K562 (cell line): ENCODE measurements around the gene MARK3. TPM values are rescaled to one million over a fixed set of nuclear protein-coding genes. Genes with fewer than 3 reads are reported as not detected.

Experiments
- BDP1 ChIP-seq: IDR thresholded peaks from 3 replicates; pipeline ENCODE4 v1.6.1; 2011; ENCODE audit not compliant: insufficient read length, insufficient read depth
- CC2D1A ChIP-seq: fragments of 450-650 bp; IDR thresholded peaks from 2 replicates; pipeline ENCODE4 v1.6.1; 2017; ENCODE audit warnings: mild to moderate bottlenecking
- CHD1 ChIP-seq: fragments of 200-600 bp; sonication (generic); IDR thresholded peaks from one replicate; pipeline ENCODE4 v1.6.1; 2012; ENCODE audit warnings: mild to moderate bottlenecking, moderate library complexity, low read length, inconsistent platforms
- CHD7 ChIP-seq: fragments of 200-600 bp; sonication (generic); IDR thresholded peaks from one replicate; pipeline ENCODE4 v1.6.1; 2012; ENCODE audit warnings: mild to moderate bottlenecking, low read depth, low read length, inconsistent platforms
- ERF ChIP-seq: fragments of 450-650 bp; formaldehyde crosslinking; IDR thresholded peaks from 2 replicates; pipeline ENCODE4 v1.4.0; 2020; ENCODE audit warnings: mild to moderate bottlenecking, mixed read lengths
- ESRRB ChIP-seq: fragments of 250-450 bp; sonication (Bioruptor Pico); IDR thresholded peaks from 2 replicates; pipeline ENCODE4 v1.5.0; 2020; ENCODE audit warnings: mild to moderate bottlenecking, moderate library complexity, borderline replicate concordance
- MCM5 ChIP-seq: fragments of 450-650 bp; IDR thresholded peaks from 2 replicates; pipeline ENCODE4 v1.6.1; 2016; ENCODE audit warnings: low read depth
- NR3C1 ChIP-seq: sonication (generic); formaldehyde crosslinking; IDR thresholded peaks from 2 replicates; pipeline ENCODE4 v1.8.1; 2022; ENCODE audit warnings: missing genetic modification reagents
- SNIP1 ChIP-seq: fragments of 450-650 bp; IDR thresholded peaks from 2 replicates; pipeline ENCODE4 v1.7.1; 2017; ENCODE audit warnings: low read depth, mild to moderate bottlenecking
- ZBTB1 ChIP-seq: sonication (generic); formaldehyde crosslinking; IDR thresholded peaks from 2 replicates; pipeline ENCODE4 v1.8.1; 2023; ENCODE audit warnings: missing genetic modification reagents, low read depth, mild to moderate bottlenecking, borderline replicate concordance
- ZNF592 ChIP-seq: fragments of 450-650 bp; IDR thresholded peaks from 2 replicates; pipeline ENCODE4 v1.6.1; 2017; ENCODE audit warnings: antibody characterized with exemption, mild to moderate bottlenecking
- ZNF778 ChIP-seq: fragments of 450-650 bp; formaldehyde crosslinking; IDR thresholded peaks from 2 replicates; pipeline ENCODE4 v1.4.0; 2020; ENCODE audit warnings: mild to moderate bottlenecking, moderate library complexity
- ZZZ3 ChIP-seq: fragments of 450-650 bp; IDR thresholded peaks from 2 replicates; pipeline ENCODE4 v1.6.1; 2016; ENCODE audit warnings: antibody characterized with exemption, mild to moderate bottlenecking, moderate library complexity
- polyA plus RNA-seq, 8 experiments: library from polyadenylated mRNA; depleted of rRNA in 4 of 8; stranded (reverse) in 5 of 8; unstranded in 3 of 8; fragments of >200 nt; fragmentation: Nextera tagmentation in 2 of 8; fragmentation: Illumina TruSeq in 1 of 8; extraction: Ambion mirVana in 2 of 8; extraction: Trizol in 1 of 8; gene quantifications; 2 replicates each; pipeline versions ENCODE4 v1.2.1 to v1.2.3, GENCODE V29; 2011 to 2014; ENCODE audit warnings: inconsistent platforms in 1 of 8, missing spikeins in 1 of 8
- total RNA-seq, 7 experiments: library from RNA; depleted of rRNA in 6 of 7; stranded (reverse); fragments of >200 nt in 6 of 7; fragmentation: Illumina TruSeq in 2 of 7; extraction: Trizol in 2 of 7; gene quantifications; 2 replicates each; pipeline versions ENCODE4 v1.2.1 to v1.2.3, GENCODE V29; 2011 to 2021; ENCODE audit warnings: low replicate concordance in 1 of 7

MARK3 gene
- total and polyA plus RNA-seq, 9 of the 15 experiments (the other 6 are each of a cell fraction or from before 2014, with no cell fraction given), result 10.1 to 68.7 (median 56.3) TPM

GRCh38 chr14:103385152-103385928, at the start of gene MARK3 (continued):
- TF ChIP-seq ZNF592, result no peak
- no peak for TF ChIP-seq CC2D1A
- TF ChIP-seq ZNF778 (CRISPR knock-in tag), result no peak
- no peak for TF ChIP-seq NR3C1 (CRISPR knock-in tag)
- TF ChIP-seq ZZZ3, result no peak
- no peak for TF ChIP-seq SNIP1
- TF ChIP-seq MCM5, result no peak
- TF ChIP-seq CHD7, result no peak
- TF ChIP-seq ESRRB, result no peak
- TF ChIP-seq ZBTB1 (CRISPR knock-in tag), result no peak
- no peak for TF ChIP-seq ERF (CRISPR knock-in tag)
- no peak for TF ChIP-seq CHD1
- TF ChIP-seq BDP1, result no peak
